HS-27A (cell line): ENCODE measurements around the gene DUOXA1.
"Not testable (repeated sequence)": the region's sequence is repeated elsewhere in the genome, so short reads cannot be mapped to it uniquely, and the experiment has no call there.

Experiments
- DNase-seq: peaks from one replicate; pipeline ENCODE4 v3.0.0-alpha.2; 2012; ENCODE audit warnings: low read depth, missing footprints

DUOXA1 gene

DNA sequence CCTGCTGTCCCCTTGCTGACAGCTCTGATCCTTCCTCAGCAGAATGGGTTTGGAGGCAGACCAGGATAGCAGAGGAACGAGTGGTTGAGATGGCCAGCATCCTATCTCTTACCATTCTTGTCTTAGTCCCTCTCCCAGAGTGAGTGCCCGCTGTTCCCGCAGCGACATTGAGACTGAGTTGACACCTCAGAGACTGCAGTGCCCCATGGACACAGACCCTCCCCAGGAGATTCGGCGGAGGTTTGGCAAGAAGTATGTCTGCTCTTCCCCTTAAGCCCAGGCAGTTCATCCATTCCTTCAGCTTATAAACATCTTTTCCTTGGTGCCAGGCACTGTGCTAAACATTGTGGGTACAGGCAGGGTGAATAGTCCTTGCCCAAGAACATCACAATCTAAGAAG, 21.3 kb upstream of the DUOXA1 start:
- DNase-seq, result no peak

DNA sequence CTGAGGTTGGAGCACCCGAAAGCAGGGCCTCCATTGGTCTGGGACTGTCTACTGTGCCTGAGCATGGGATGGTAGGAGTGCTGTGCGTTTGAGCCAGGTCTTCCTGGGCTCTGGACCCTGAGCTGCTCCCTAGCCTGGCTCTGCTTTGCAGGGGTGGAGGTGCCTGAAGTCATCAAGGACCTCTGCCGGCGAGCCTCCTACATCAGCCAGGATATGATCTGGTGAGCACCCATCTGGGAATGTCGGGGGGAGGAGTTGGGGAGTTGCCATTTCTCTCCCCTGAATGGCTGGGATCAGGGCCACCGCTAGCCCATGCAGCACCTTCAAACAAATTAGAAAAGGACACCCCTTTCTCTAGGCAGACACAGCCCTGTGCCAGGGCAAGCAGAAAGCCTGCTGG, 20.8 kb upstream of the DUOXA1 start:
- no peak for DNase-seq

GRCh38 chr15:45149060-45149459, 19.4 kb upstream of the DUOXA1 start:
- no peak for DNase-seq

GRCh38 chr15:45148076-45149059, 18.7 kb upstream of the DUOXA1 start:
- no peak for DNase-seq

- DNase-seq, result no peak
Measured at GRCh38 chr15:45147606-45148005, 17.9 kb upstream of the DUOXA1 start.

DNA sequence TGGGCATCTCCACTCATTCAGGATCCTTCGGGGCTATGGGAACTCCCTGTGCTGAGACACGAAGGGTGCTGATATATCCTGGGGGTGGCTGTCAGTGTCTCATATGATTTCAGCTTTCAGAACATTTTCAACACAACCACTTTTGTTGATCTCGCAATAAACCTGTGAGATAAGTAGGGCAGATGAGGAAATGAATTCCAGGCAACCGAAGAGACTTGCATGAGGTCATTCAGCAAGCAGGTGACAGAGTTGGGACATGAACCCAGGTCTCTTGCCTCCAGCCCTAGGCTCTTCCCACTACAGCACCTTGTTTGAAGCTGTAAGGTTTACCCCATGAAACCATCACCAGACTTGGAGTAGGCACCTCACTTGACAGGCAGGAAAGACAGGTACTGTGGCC, 16.7 kb upstream of the DUOXA1 start:
- DNase-seq, result no peak

DNA sequence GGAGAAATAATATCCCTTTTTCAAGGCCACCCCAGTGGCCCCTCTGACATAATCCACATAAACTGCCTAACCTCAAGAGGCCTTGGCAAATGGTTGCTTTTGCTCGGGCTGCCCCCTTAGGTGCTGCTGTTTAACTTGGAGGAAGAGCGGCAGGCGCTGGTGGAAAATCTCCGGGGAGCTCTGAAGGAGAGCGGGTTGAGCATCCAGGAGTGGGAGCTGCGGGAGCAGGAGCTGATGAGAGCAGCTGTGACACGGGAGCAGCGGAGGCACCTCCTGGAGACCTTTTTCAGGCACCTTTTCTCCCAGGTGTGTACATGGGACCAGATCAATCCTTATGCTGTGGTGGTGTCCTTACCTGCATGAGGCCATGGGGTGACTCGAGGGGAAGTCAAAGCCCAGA, 15.1 kb upstream of the DUOXA1 start:
- DNase-seq, result no peak

- no peak for DNase-seq
Measured at GRCh38 chr15:45143946-45144345, 14.3 kb upstream of the DUOXA1 start.

- no peak for DNase-seq
Measured at GRCh38 chr15:45143056-45143455, 13.4 kb upstream of the DUOXA1 start.

DNA sequence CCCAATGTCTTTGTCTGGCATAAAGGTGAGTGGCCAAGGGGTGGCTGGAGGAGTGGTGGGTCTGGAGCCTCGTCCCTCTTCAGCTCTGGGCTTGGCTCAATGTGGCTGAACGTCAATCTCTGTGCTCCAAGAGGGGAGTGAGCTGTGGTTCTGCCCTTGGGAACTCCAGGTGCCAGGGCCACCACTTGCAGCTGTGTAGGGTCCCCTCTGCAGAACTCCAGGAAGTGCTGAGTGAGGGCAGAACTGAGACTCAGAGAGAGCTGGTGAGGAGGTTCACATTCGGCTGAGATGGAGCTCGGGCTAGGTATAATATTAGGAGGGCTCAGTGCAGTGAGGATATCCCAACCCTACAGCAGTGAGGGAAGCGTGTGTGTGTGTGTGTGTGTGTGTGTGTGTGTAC, 11.7 kb upstream of the DUOXA1 start:
- DNase-seq, result no peak

DNA sequence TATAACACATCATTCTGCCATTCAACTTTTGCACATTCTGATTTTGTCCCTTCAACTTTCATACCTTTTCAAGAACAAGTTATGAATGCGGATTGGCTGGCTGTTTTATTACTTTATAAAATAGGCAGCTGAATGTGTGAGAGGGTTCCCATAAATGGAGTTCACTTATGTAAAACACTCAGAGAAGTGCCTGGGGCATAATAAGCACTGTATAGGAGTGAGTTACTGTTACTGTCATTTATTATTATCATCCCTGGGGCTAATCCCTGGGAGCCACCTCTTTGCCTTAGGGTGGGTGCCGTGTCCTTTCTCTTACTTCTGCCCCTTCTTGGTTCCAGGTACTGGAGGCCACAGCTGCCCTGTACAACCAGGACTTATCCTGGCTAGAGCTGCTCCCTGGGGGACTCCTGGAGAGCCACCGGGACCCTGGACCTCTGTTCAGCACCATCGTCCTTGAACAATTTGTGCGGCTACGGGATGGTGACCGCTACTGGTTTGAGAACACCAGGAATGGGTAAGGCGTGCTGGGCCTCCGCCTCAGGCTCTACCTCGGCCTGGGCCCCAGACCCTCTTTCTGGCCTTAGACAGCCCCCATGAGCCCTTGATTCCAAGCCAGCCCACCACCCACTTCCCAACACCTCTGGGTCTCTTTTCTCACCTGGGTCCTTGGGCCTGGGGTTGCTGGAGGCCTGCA, 11.0 kb upstream of the DUOXA1 start:
- no peak for DNase-seq

DNA sequence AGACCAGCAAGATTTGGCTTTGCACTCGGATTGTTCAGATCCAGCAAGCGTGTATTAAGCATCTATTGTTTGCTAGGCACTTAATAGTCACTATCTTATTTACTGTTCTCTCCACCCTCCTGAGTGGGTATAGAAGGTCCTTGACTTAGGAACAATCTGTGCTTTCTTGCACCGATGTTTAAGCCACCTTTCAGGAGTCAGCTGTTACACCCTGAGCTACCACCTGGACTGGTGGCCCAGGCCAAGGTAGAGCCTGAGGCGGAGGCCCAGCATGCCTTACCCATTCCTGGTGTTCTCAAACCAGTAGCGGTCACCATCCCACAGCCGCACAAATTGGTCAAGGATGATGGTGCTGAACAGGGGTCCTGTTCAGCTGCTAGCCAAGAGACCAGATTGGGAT, 10.1 kb upstream of the DUOXA1 start:
- DNase-seq, result no peak

GRCh38 chr15:45138814-45139765, 9.4 kb upstream of the DUOXA1 start:
- DNase-seq, result no peak

GRCh38 chr15:45137703-45138102, 8.0 kb upstream of the DUOXA1 start:
- no peak for DNase-seq

DNA sequence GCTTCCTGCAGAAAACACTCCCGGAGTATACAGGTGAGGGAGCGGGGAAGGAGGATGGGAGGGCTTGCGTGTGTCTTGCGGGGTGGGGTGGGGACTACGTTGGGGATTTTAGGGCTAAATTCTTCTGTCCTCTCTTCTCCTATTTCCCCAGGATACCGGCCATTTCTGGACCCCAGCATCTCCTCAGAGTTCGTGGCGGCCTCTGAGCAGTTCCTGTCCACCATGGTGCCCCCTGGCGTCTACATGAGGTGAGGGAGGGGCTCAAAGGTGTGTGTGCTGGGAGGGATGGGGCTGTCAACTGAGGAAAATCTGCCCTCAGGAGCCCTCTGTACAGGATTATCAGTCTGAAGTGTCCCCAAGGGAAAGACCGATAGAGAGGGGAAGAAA, 6.7 kb upstream of the DUOXA1 start:
- no peak for DNase-seq

GRCh38 chr15:45135705-45136377, 6.2 kb upstream of the DUOXA1 start:
- DNase-seq, result not testable (repeated sequence)

DNA sequence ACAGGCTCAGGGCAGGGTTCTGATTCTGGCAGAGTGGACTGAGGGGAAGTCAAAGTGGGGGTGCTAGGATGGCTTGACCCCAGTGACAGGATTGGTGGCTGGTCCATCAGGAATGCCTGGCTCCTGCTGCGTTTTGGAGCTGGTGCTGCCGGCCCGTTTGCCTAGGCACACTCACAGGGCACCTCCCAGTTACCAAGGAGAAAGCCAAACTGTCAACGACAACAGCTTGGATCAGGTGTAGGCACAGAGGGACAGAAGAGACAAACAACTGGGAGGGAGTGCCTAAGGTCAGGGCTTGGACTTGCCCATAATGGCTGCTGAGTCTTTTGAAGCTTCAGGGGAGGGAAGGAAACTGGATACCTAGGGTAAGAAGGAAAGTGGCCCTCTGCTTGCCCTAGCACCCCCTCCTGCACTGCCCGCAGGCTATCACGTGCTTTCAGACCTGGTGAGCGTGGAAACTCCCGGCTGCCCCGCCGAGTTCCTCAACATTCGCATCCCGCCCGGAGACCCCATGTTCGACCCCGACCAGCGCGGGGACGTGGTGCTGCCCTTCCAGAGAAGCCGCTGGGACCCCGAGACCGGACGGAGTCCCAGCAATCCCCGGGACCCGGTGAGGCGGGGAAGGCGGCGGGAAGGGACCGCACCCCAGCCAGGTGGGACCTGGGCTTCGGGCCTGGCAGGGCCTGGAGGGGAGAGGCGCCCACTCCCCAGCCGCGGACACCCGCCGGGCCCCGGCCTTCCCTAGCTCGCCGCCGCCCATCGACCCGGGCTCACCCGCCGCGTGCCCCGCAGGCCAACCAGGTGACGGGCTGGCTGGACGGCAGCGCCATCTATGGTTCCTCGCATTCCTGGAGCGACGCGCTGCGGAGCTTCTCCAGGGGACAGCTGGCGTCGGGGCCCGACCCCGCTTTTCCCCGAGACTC, 5.3 kb upstream of the DUOXA1 start:
- no peak for DNase-seq

DNA sequence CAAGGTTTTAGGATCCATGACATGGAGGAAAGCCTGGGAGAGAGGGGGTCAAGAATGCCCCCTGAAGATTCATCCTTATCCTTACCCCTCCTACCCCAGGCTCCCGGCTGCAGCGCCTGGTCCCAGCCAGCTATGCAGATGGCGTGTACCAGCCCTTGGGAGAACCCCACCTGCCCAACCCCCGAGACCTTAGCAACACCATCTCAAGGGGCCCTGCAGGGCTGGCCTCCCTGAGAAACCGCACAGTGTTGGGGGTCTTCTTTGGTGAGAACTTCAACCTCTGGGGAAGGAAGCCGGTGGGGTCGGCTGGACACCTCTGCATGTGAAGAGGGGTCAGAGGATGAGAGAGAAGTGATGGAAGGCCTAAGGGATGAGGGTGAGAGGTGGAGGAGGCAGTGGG, 4.4 kb upstream of the DUOXA1 start:
- no peak for DNase-seq

GRCh38 chr15:45133561-45133920, 3.9 kb upstream of the DUOXA1 start:
- no peak for DNase-seq

- no peak for DNase-seq
Measured at GRCh38 chr15:45132844-45133560, 3.3 kb upstream of the DUOXA1 start.
